BE2C (cell line): ENCODE measurements around the gene LEKR1.

ENCODE experiments used
- DNase-seq: peaks from one replicate; pipeline ENCODE4 v3.0.0-alpha.2; 2020
- H3K27me3 ChIP-seq: fragments of 250-450 bp; sonication (Bioruptor Pico); 2 replicates; pipeline ENCODE4 v1.5.1; 2020; ENCODE audit warnings: mild to moderate bottlenecking
- H3K36me3 ChIP-seq: fragments of 250-450 bp; sonication (Bioruptor Pico); 2 replicates; pipeline ENCODE4 v1.5.1; 2020; ENCODE audit warnings: mild to moderate bottlenecking
- H3K4me1 ChIP-seq: fragments of 250-450 bp; sonication (Bioruptor Pico); 2 replicates; pipeline ENCODE4 v1.5.1; 2020
- H3K4me3 ChIP-seq: 2 replicates; pipeline ENCODE4 v1.5.1; 2011; ENCODE audit warnings: low read depth, low read length
- H3K9me3 ChIP-seq: fragments of 250-450 bp; sonication (Bioruptor Pico); 2 replicates; pipeline ENCODE4 v1.5.1; 2020
- CTCF ChIP-seq: IDR thresholded peaks from 2 replicates; pipeline ENCODE4 v1.5.1; 2012; ENCODE audit warnings: mild to moderate bottlenecking, low read depth, low read length

Gene LEKR1

GRCh38 chr3:157067114-157067513 lies 241.0 kb downstream of the LEKR1 start:
- Histone ChIP-seq H3K4me3 (no peak overlapping the region), H3K27me3 (no peaks in the 10 kb centered on the region; the same call in 1 of the 2 replicates), H3K36me3 (no peaks in the 10 kb centered on the region), H3K9me3 (no peaks in the 10 kb centered on the region), H3K4me1 (no peaks in the 10 kb centered on the region)
- DNase-seq, result no peak
- TF ChIP-seq CTCF, result no peak

- DNase-seq, result no peak
- H3K4me3 ChIP-seq, result no peak overlapping the region
- no peak for TF ChIP-seq CTCF
- H3K9me3 ChIP-seq, result no peaks in the 10 kb centered on the region
- no peaks in the 10 kb centered on the region; the same call in 1 of the 2 replicates for H3K27me3 ChIP-seq
- no peaks in the 10 kb centered on the region for H3K4me1 ChIP-seq
- H3K36me3 ChIP-seq, result no peaks in the 10 kb centered on the region
Observed at GRCh38 chr3:157069406-157069805, 243.3 kb downstream of the LEKR1 start.

GRCh38 chr3:157069846-157070677 lies 243.9 kb downstream of the LEKR1 start:
- Histone ChIP-seq H3K27me3 (no peaks in the 10 kb centered on the region; the same call in 1 of the 2 replicates), H3K4me1 (no peaks in the 10 kb centered on the region), H3K4me3 (no peak overlapping the region), H3K9me3 (no peaks in the 10 kb centered on the region), H3K36me3 (no peaks in the 10 kb centered on the region)
- DNase-seq, result no peak
- TF ChIP-seq CTCF, result no peak

- H3K4me3 ChIP-seq, result no peak overlapping the region
- no peaks in the 10 kb centered on the region for H3K4me1 ChIP-seq
- H3K36me3 ChIP-seq, result no peaks in the 10 kb centered on the region
- no peak for TF ChIP-seq CTCF
- no peak for DNase-seq
- H3K9me3 ChIP-seq, result no peaks in the 10 kb centered on the region
- H3K27me3 ChIP-seq, result no peaks in the 10 kb centered on the region; the same call in 1 of the 2 replicates
Observed at GRCh38 chr3:157070678-157070999, 244.5 kb downstream of the LEKR1 start.

GRCh38 chr3:157071744-157072525 lies 245.8 kb downstream of the LEKR1 start:
- Histone ChIP-seq H3K9me3 (no peaks in the 10 kb centered on the region), H3K4me1 (no peaks in the 10 kb centered on the region), H3K27me3 (no peaks in the 10 kb centered on the region; the same call in 1 of the 2 replicates), H3K36me3 (no peaks in the 10 kb centered on the region), H3K4me3 (no peak overlapping the region)
- no peak for DNase-seq
- no peak for TF ChIP-seq CTCF

- no peaks in the 10 kb centered on the region for H3K36me3 ChIP-seq
- H3K4me3 ChIP-seq, result no peak overlapping the region
- H3K27me3 ChIP-seq, result no peaks in the 10 kb centered on the region; the same call in 1 of the 2 replicates
- TF ChIP-seq CTCF, result no peak
- DNase-seq, result no peak
- 0 out of 2 replicates have a peak, but pooled peaks cover 3% of the 10 kb centered on the region for H3K4me1 ChIP-seq
- H3K9me3 ChIP-seq, result no peaks in the 10 kb centered on the region
Observed at GRCh38 chr3:157073810-157074209, 247.7 kb downstream of the LEKR1 start.
